CD4-positive, alpha-beta T cell treated with Interleukin-4 for 1 hour (primary cell): ENCODE measurements around the gene CDRT15L2.
"Not testable (repeated sequence)": the region's sequence is repeated elsewhere in the genome, so short reads cannot be mapped to it uniquely, and the experiment has no call there.

Experiments used
- DNase-seq, 2 donors: peaks; one replicate each; pipeline ENCODE4 v3.0.0-alpha.2; 2020 to 2022

The CDRT15L2 gene

DNA sequence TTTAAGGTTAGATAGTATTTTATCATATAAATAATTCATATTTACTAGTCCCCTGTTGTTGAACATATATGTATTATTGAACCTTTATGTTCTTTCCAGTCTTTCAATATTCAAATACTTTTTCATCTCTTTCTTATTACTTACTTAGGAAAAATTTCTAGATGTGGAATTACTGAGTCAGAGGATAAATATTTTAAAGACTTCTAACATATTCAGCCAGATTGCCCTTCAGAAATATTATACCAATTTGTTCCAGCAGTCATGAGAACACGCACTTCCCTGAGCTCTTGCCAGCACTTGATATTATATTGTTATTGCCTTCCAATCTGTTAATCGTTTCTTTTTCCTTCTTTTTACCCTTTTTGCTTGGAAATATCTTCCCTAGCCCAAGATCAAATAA is 4.5 kb upstream of the CDRT15L2 start:
- DNase-seq, result not testable (repeated sequence)

DNA sequence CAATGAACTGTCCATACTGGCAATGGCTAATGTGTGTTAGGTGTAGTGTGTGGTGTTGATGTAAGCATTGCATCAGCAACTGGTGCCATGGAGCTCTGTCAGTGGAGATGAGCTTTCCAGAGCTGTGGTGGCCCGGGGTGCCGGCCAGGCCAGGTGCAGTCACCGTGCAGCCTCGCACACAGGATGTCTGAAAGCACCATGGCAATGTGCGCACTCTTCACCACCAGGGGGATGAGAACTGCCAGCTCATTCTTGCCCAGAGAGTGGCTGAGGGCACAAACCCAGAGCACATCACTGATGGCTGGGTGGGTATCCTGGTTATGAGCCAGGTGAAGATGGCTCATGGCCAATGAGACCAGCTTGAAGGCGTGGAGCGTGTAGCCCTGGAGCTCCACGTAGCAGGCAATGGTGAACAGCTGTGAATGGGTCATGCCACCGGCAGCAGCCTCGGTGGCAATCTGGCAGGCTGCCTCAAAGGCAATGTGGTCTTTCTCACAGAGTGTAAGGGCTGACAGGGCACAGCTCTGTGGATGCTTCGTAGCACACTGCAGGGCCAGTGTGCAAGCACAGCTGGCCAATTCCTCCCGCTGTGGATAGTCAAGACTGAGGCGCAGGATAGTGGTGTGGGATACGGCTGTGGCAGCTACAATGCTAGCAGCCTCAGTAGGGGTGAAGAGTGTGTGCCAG is 4.5 kb downstream of the CDRT15L2 start:
- DNase-seq, result not testable (repeated sequence)

DNA sequence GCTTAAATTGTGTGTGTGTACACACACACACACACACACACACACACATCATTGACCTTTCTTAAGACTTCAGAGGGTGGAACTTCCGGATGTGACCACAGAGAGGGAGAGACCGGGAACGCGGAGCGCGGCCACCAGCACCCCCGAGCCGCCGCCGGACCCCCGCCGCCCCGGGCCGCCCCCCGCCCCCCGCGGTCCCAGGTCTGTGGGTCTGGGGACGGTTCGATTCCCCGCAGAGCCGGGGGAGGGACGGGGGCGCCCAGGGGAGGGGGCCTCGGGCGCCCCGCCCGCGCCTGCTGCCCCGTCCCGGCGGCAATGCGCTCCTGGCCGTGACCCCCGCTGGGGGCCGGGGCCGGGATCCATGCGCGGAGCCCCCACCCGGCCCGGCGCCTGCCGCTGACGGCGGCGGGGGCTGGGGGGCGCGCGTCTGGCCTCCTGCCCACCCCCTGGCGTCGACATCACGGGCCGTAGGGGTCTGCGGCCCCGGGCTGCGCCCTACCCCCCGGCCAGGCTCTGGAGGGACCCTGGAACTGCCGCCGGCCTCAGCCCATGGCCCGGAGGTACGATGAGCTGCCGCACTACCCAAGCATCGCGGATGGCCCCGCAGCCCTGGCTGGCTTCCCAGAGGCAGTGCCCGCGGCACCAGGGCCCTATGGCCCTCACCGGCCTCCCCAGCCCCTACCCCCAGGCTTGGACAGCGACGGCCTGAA is 9.4 kb downstream of the CDRT15L2 start:
- not testable (repeated sequence) for DNase-seq

DNA sequence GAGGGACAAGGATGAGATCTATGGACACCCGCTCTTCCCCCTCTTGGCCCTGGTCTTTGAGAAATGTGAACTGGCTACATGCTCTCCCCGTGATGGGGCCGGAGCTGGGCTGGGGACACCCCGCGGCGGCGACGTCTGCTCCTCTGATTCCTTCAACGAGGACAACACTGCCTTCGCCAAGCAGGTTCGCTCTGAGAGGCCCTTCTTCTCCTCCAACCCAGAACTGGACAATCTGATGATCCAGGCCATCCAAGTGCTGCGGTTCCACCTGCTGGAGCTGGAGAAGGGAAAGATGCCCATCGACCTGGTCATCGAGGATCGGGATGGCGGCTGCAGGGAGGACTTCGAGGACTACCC is 9.9 kb downstream of the CDRT15L2 start:
- DNase-seq, result not testable (repeated sequence)

DNA sequence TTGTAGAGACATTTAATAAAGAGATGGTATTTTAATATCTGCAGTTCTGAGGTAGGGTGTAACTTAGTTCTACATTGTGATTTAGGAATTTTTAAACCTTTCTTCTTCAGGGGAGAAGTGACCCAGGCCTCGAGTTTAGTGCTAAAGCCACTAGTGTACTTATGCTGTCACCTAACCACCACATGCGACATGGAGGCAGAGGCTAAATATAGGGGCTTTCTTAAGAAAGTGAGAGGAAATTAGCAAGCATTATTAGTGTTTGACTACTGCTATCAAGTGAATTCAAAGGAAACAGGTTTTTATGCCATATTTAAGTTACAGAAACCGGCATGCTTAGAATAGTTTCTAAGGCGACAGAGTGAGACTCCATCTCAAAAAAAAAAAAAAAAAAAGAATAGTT is 11.5 kb downstream of the CDRT15L2 start:
- not testable (repeated sequence) for DNase-seq

DNA sequence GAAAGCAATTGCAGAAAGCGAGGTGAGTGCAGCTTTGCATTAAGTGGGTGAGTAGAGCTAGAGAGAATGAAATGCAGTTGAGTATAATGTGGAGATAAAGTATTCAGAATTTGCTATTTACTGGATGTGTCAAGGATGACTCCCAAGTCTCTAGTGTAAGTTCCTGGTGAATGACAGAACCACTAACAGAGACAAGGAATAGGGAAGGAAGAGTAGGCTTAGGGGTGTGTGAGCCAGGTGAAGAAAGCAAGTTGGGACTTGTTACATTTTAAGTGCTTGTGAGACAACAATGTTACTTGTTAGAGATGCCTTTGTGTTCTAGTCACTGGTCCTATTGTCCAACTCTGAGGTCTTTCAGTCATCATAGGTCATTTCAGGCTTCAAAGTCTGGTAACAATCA is 26.0 kb downstream of the CDRT15L2 start:
- not testable (repeated sequence) for DNase-seq

DNA sequence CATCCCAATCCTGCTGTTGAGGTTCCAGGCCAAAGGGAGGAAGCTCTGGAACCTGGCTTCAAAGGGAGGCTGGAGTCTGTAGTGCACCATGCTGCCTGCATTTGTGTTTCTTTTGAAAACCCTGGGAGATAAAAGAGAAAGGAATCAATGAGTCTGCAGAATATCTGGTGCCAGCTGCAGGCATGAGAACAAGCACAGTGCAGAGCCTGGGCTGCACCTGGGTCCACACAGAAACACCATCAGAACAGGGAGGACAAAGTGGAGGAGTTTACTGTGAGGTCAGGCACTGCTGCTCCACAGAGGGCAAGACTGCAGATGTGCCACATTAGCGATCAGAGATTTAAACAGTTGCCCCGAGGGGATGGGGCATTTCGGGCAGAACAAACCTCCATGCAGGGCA is 30.0 kb downstream of the CDRT15L2 start:
- DNase-seq, result not testable (repeated sequence)

DNA sequence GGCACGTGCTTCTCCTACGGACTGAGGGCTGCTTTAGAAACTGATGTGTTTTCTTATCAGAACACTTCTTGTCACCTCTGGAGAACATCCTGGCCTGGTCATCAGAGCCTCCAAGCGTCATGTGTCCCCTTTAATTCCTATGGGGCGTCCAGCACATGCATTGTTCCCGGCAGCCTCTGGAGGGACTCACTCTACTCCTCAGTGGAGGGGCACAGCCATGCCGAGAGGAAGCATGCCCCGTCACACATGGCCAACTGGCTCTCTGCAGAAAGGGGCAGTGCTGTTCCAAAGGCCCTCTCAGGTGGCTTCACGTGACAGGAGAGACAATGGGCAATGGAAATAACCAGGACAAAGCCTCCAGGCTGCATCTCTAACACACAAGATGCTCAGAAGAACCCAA is 31.8 kb downstream of the CDRT15L2 start:
- no peak for DNase-seq

DNA sequence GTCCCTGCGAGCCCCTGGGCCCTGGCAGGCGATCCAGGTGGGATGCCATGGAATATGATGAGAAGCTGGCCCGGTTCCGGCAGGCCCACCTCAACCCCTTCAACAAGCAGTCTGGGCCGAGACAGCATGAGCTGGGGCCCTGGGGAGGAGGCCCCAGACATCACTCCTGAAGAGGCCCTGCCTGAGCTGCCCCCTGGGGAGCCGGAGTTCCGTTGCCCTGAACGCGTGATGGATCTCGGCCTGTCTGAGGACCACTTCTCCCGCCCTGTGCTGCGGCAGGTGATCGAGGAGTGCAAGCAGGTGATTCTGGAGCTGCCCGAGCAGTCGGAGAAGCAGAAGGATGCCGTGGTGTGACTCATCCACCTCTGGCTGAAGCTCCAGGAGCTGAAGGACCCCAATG is 33.1 kb downstream of the CDRT15L2 start:
- no peak for DNase-seq

DNA sequence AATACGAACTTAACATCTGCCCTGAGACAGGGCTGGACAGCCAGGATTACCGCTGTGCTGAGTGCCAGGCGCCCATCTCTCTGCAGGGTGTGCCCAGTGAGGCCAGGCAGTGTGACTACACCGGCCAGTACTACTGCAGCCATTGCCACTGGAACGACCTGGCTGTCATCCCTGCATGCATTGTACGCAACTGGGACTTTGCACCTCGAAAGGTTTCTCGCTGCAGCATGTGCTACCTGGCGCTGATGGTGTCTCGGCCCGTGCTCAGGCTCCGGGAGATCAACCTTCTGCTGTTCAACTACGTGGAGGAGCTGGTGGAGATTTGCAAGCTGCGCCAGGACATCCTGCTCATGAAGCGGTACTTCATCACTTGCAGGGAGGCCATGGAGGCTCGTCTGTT is 33.7 kb downstream of the CDRT15L2 start:
- DNase-seq, result no peak

DNA sequence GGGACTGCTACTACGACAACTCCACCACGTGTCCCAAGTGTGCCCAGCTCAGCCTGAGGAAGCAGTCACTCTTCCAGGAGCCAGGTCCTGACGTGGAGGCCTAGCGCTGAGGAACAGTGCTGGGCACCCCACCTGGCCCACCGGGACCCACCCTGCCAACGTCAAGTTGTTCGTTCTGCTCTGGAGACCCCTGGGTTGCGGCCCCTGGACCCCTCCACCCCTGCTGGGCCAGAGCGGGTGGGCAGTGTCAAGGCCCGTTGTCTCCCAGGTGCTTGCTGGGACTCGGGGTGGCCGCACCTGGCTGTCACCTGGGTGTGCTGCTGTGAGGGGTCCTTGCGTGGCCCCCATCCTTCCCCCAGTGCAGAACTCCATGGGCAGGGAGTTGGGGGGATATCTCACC is 34.4 kb downstream of the CDRT15L2 start:
- no peak for DNase-seq

DNA sequence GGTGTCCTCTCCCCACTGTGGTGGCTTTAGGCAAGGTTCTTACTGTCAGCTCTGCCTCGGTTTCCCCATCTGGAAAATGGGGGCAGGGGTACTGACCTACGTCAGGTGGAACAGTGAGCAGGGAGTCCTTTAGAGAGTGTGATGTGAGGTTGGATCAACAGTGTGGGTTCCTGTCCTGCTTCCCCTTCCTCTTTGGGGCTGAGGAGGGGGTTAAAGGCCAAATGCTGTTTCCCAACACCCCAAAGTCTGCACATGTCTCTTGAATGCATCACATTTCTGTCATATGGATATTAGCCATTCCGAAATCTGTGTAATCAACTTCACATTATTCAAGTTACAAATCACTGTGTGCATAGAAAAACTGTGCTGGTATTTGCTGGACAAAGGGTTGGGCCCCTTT is 35.9 kb downstream of the CDRT15L2 start:
- not testable (repeated sequence) for DNase-seq
